ENCODE data around the gene PDE4B. TPM values are rescaled to one million over a fixed set of nuclear protein-coding genes. Genes with fewer than 3 reads are reported as not detected.

Gene PDE4B
- total RNA-seq, 2 donors from 2014 or later = 4.3 to 18.0 TPM

GRCh38 chr1:66073388-66073787, 280.7 kb downstream of the PDE4B start:
- H3K27me3 ChIP-seq (ENCODE audit: control insufficient read depth, insufficient read depth, low read length, poor library complexity, severe bottlenecking) = no peaks in the 10 kb centered on the region
- H3K9me3 Mint-ChIP-seq = no peaks in the 10 kb centered on the region
- no peak overlapping the region for H3K27ac Mint-ChIP-seq
- DNase-seq = no peak
- H3K27me3 Mint-ChIP-seq (ENCODE audit: insufficient read depth) = no peaks in the 10 kb centered on the region
- no peak overlapping the region for H3K9ac ChIP-seq (ENCODE audit: extremely low read depth, low read length, poor library complexity, severe bottlenecking)
- H3K4me3 ChIP-seq (ENCODE audit: low read length) = no peak overlapping the region
- no peaks in the 10 kb centered on the region for H3K36me3 Mint-ChIP-seq (ENCODE audit: low read depth)
- H3K27ac ChIP-seq (ENCODE audit: low read depth, low read length) = no peak overlapping the region
- no peak for TF ChIP-seq CTCF (conservative IDR thresholded peaks at IDR 0.05)
- H3K4me3 Mint-ChIP-seq = no peak overlapping the region
- H3K36me3 ChIP-seq (ENCODE audit: control insufficient read depth, insufficient read depth, low read length) = no peaks in the 10 kb centered on the region
- 77% methylated on average over 1 of the region's 2 CpGs; no CpG with 5 or more reads in 1 of the 2 experiments for WGBS, 2 experiments (ENCODE audit: insufficient coverage in 1 of 2, insufficient read length in 1 of 2)
- H3K9me3 ChIP-seq (ENCODE audit: control insufficient read depth, low read length) = no peaks in the 10 kb centered on the region
- no peaks in the 10 kb centered on the region for H3K4me1 Mint-ChIP-seq
- no peaks in the 10 kb centered on the region for H3K4me1 ChIP-seq (ENCODE audit: control insufficient read depth, insufficient read depth, low read length)

- Mint-ChIP-seq H3K27ac (no peak overlapping the region), H3K9me3 (no peaks in the 10 kb centered on the region), H3K36me3 (ENCODE audit: low read depth) (no peaks in the 10 kb centered on the region), H3K4me3 (no peak overlapping the region), H3K27me3 (ENCODE audit: insufficient read depth) (no peaks in the 10 kb centered on the region), H3K4me1 (peaks cover 8% of the 10 kb centered on the region)
- H3K4me3 ChIP-seq (ENCODE audit: low read length) = no peak overlapping the region
- no peaks in the 10 kb centered on the region for H3K9me3 ChIP-seq (ENCODE audit: control insufficient read depth, low read length)
- TF ChIP-seq CTCF (conservative IDR thresholded peaks at IDR 0.05) = no peak
- H3K4me1 ChIP-seq (ENCODE audit: control insufficient read depth, insufficient read depth, low read length) = no peaks in the 10 kb centered on the region
- no peaks in the 10 kb centered on the region for H3K27me3 ChIP-seq (ENCODE audit: control insufficient read depth, insufficient read depth, low read length, poor library complexity, severe bottlenecking)
- 93% methylated on average over 2 of the region's 2 CpGs; no CpG with 5 or more reads in 1 of the 2 experiments for WGBS, 2 experiments (ENCODE audit: insufficient coverage in 1 of 2, insufficient read length in 1 of 2)
- no peaks in the 10 kb centered on the region for H3K36me3 ChIP-seq (ENCODE audit: control insufficient read depth, insufficient read depth, low read length)
- no peak for DNase-seq
- no peak overlapping the region for H3K9ac ChIP-seq (ENCODE audit: extremely low read depth, low read length, poor library complexity, severe bottlenecking)
- no peak overlapping the region for H3K27ac ChIP-seq (ENCODE audit: low read depth, low read length)
These were observed 281.5 kb downstream of the PDE4B start for GRCh38 chr1:66074147-66074546.

- Histone ChIP-seq H3K4me3 (ENCODE audit: low read length) (no peak overlapping the region), H3K36me3 (ENCODE audit: control insufficient read depth, insufficient read depth, low read length) (no peaks in the 10 kb centered on the region), H3K27ac (ENCODE audit: low read depth, low read length) (no peak overlapping the region), H3K4me1 (ENCODE audit: control insufficient read depth, insufficient read depth, low read length) (no peaks in the 10 kb centered on the region), H3K9me3 (ENCODE audit: control insufficient read depth, low read length) (no peaks in the 10 kb centered on the region), H3K9ac (ENCODE audit: extremely low read depth, low read length, poor library complexity, severe bottlenecking) (no peak overlapping the region), H3K27me3 (ENCODE audit: control insufficient read depth, insufficient read depth, low read length, poor library complexity, severe bottlenecking) (no peaks in the 10 kb centered on the region)
- Mint-ChIP-seq H3K4me1 (peaks cover 29% of the 10 kb centered on the region), H3K27me3 (ENCODE audit: insufficient read depth) (no peaks in the 10 kb centered on the region), H3K27ac (no peak overlapping the region), H3K36me3 (ENCODE audit: low read depth) (no peaks in the 10 kb centered on the region), H3K9me3 (no peaks in the 10 kb centered on the region), H3K4me3 (no peak overlapping the region)
- no peak for TF ChIP-seq CTCF (conservative IDR thresholded peaks at IDR 0.05)
- no peak for DNase-seq
- 91% methylated on average over 5 to 6 of the region's 6 CpGs for whole genome bisulfite sequencing, 2 experiments (ENCODE audit: insufficient coverage in 1 of 2, insufficient read length in 1 of 2)
These were observed 285.7 kb downstream of the PDE4B start for GRCh38 chr1:66078412-66078811.

Data from endodermal cell (in vitro differentiated cells).